Upper lobe of right lung (tissue), 1 donor: ENCODE results near the gene PRR4. TPM values are rescaled to one million over a fixed set of nuclear protein-coding genes. Genes with fewer than 3 reads are reported as not detected.

Source experiments
- ATAC-seq: fragments of 200-7000 bp; cut with Tn5 transposase; one replicate; pipeline ENCODE4 v1.9.1; 2020; ENCODE audit warnings: mild to moderate bottlenecking, moderate library complexity
- DNase-seq: peaks from one replicate; pipeline ENCODE4 v3.0.0-alpha.2; 2020
- H3K27ac ChIP-seq: fragments of 200-600 bp; one replicate; pipeline ENCODE4 v1.8.0; 2022
- H3K27me3 ChIP-seq: fragments of 200-600 bp; one replicate; pipeline ENCODE4 v1.8.0; 2022; ENCODE audit warnings: mild to moderate bottlenecking
- H3K36me3 ChIP-seq: fragments of 200-600 bp; one replicate; pipeline ENCODE4 v1.8.0; 2022
- H3K4me1 ChIP-seq: fragments of 200-600 bp; one replicate; pipeline ENCODE4 v1.8.0; 2022
- H3K4me3 ChIP-seq: fragments of 200-600 bp; one replicate; pipeline ENCODE4 v1.8.0; 2022; ENCODE audit warnings: mild to moderate bottlenecking
- H3K9me3 ChIP-seq: fragments of 200-600 bp; one replicate; pipeline ENCODE4 v1.8.0; 2022
- intact Hi-C: fragments of 100-400 bp; cut with DNase I; formaldehyde crosslinking; loops from one replicate; pipeline ENCODE4 v1.11.0; 2022
- total RNA-seq: library from RNA; stranded (reverse); fragmentation: NEBNext Ultra II Directional; extraction: Animal tissue kit (Norgen Biotek cat#: 25700); gene quantifications from one replicate; pipeline ENCODE4 v1.2.1, GENCODE V29; 2021
- TF ChIP-seq, protein P1 (sequence below): fragments of 200-600 bp; IDR thresholded peaks from one replicate; pipeline ENCODE4 v1.8.0; 2022; ENCODE audit warnings: antibody characterized with exemption
- donor health status: DM: no; HTN: yes; CAD: no; lungs with severe emphysema.

The PRR4 gene
- total RNA-seq, 1 donor from 2014 or later, result 1.7 TPM

DNA sequence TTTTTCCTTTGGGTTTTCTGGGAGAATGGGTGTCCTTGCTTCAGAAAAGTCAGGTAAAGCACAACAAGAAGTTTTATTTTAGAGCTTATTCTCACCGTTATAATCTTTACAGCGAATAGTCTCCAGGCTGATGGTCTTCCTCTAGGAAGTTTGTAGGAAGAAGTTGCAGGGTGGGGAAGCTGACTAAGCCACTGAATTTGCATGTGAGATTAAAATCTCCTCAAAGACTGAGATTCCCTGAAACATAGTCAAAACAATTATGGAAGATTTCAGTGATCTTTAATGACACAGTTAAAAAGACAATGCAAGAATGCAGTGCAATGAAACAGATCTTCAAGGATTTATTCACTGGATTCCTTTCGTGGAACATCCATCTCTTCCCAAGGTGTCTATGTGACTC, 24.3 kb downstream of the PRR4 start:
- TF ChIP-seq, protein P1, sequence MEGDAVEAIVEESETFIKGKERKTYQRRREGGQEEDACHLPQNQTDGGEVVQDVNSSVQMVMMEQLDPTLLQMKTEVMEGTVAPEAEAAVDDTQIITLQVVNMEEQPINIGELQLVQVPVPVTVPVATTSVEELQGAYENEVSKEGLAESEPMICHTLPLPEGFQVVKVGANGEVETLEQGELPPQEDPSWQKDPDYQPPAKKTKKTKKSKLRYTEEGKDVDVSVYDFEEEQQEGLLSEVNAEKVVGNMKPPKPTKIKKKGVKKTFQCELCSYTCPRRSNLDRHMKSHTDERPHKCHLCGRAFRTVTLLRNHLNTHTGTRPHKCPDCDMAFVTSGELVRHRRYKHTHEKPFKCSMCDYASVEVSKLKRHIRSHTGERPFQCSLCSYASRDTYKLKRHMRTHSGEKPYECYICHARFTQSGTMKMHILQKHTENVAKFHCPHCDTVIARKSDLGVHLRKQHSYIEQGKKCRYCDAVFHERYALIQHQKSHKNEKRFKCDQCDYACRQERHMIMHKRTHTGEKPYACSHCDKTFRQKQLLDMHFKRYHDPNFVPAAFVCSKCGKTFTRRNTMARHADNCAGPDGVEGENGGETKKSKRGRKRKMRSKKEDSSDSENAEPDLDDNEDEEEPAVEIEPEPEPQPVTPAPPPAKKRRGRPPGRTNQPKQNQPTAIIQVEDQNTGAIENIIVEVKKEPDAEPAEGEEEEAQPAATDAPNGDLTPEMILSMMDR, result no peak
- Histone ChIP-seq H3K27me3 (no peaks in the 10 kb centered on the region), H3K4me3 (no peak overlapping the region), H3K27ac (no peak overlapping the region), H3K36me3 (no peaks in the 10 kb centered on the region), H3K4me1 (no peaks in the 10 kb centered on the region), H3K9me3 (no peaks in the 10 kb centered on the region)
- intact Hi-C loops, result no loop called here
- no peak for ATAC-seq
- DNase-seq, result no peak

DNA sequence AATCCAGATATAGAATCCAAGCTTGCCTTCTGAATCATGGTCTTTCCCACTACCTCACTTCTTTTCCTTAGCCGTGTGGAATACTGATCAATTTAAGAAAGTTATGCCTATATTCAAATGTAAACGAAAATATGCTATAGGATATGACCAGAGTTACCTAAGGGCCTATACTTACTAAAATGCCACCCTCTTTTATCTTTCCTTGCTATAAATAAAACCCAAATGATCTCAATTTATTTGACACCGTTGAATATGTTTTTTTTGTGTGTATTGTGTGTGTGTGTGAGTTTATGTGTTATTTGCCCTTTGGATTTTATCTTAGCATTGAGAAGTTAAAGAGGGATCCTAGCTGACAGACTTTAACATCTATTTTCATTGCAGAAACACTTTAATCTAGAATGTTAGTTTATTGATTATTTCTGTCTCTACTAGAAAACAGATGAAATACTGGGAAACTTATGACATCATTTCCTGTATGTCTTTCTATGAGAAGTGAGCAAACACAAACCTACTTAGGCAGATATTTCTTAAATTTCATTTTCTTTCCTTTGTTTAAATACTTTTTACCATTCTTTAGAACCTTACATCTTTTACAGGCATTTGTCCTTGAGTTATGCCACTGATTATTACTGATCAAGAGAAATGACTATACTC, 37.3 kb downstream of the PRR4 start:
- no peak overlapping the region for H3K4me3 ChIP-seq
- intact Hi-C loops, result no loop called here
- no peaks in the 10 kb centered on the region for H3K36me3 ChIP-seq
- TF ChIP-seq, protein P1, result no peak
- ATAC-seq (no peak), DNase-seq (no peak)
- H3K4me1 ChIP-seq, result no peaks in the 10 kb centered on the region
- H3K27ac ChIP-seq, result no peak overlapping the region
- no peaks in the 10 kb centered on the region for H3K9me3 ChIP-seq
- no peaks in the 10 kb centered on the region for H3K27me3 ChIP-seq

DNA sequence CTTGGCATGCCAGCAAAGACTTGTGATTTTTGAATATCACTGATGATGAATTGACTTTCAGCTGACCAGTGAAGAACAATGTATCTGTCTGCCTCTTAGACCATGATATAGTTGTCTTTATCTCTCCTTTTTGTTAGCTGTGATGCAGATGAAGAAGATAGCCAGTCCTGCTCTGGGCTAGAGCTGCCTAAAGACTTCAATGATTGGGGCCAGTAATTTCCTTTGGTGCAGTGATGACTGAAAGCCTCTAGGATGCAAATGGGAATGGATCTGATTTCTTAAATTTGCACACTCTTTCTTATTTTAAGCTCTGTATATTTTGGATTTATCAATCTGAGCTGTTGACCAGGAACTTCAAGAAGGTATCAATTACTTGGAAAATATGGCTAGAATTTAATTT, 39.2 kb downstream of the PRR4 start, which contains the start of gene TAS2R9:
TAS2R9 (minus strand) TSS at position 101 of the 400 bp plus-strand sequence; CDS start at position 8, 93 bp downstream.
- Histone ChIP-seq H3K9me3 (no peaks in the 10 kb centered on the region), H3K36me3 (no peaks in the 10 kb centered on the region), H3K4me3 (no peak within 1 kb of the TSS), H3K27me3 (no peaks in the 10 kb centered on the region), H3K27ac (no peak within 1 kb of the TSS), H3K4me1 (no peaks in the 10 kb centered on the region)
- intact Hi-C loops, result no loop called here
- DNase-seq, result no peak
- ATAC-seq, result no peak
- TF ChIP-seq, protein P1, result no peak

DNA sequence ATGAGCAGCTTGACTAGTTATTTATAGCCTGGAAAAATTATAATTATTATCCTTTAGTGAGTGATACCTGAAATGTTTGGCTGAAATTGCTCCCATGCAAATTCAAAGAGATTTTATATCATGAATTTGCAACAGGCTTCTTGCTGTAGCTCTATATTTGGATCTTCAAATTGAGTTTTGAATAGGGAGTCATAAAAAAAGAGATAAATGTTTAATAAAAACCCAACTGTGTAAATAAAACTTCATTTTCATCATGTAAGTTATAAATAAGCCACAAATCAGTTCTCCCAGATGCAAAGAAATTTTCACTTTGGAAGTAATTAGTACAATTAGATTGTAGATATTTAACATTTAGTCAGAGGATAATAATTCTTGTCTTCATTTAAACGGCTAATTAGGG, 42.1 kb downstream of the PRR4 start, which contains the start of gene TAS2R8:
TAS2R8 (minus strand) TSS at position 101 of the 400 bp plus-strand sequence. CDS start 306 bp downstream, outside the sequence.
- DNase-seq (no peak), ATAC-seq (no peak)
- Histone ChIP-seq H3K36me3 (no peaks in the 10 kb centered on the region), H3K9me3 (no peaks in the 10 kb centered on the region), H3K4me3 (no peak within 1 kb of the TSS), H3K27me3 (no peaks in the 10 kb centered on the region), H3K27ac (no peak within 1 kb of the TSS), H3K4me1 (no peaks in the 10 kb centered on the region)
- TF ChIP-seq, protein P1, result no peak
- intact Hi-C loops, result no loop called here

DNA sequence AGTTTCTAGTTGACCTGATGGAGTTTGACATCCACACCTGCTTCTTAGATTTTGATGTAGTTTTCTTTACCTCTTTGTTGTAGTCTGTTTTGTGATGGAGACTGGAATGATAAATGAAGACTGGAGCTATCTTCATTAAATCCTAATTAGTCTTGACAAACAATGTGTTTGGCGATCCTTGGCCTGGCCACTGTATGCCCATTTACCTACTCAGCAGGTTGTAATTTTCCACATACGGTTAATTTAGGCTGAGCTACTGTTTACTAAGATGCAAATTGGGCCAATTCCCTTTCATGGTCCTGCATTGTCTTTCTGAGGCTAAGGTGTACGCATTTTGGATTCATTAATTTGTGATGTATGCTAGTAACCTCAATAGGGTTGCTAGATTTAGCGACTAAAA, 46.7 kb downstream of the PRR4 start, which contains the start of gene TAS2R7:
TAS2R7 (minus strand) TSS at position 41 of the 400 bp plus-strand sequence. CDS start 57 bp downstream, outside the sequence.
- no peak for ATAC-seq
- TF ChIP-seq, protein P1, result no peak
- Histone ChIP-seq H3K4me3 (no peak within 1 kb of the TSS), H3K36me3 (no peaks in the 10 kb centered on the region), H3K27ac (no peak within 1 kb of the TSS), H3K4me1 (no peaks in the 10 kb centered on the region), H3K9me3 (no peaks in the 10 kb centered on the region), H3K27me3 (no peaks in the 10 kb centered on the region)
- intact Hi-C loops, result no loop called here
- no peak for DNase-seq
